GM06990 (cell line): Measurements from ENCODE around the gene IGSF9.

Experiments
- DNase-seq: peaks from one replicate; pipeline ENCODE4 v3.0.0-alpha.2; 2011; ENCODE audit not compliant: insufficient read length; ENCODE audit errors: extremely low read depth
- H3K27me3 ChIP-seq: replicated peaks from 2 replicates; pipeline ENCODE4 v1.6.0; 2011; ENCODE audit warnings: low read length; ENCODE audit not compliant: control insufficient read depth, insufficient read depth
- H3K36me3 ChIP-seq: 2 replicates; pipeline ENCODE4 v1.5.1; 2011; ENCODE audit warnings: low read length; ENCODE audit not compliant: control insufficient read depth, insufficient read depth
- H3K4me3 ChIP-seq: replicated peaks from 2 replicates; pipeline ENCODE4 v1.5.1; 2011; ENCODE audit warnings: low read depth, mild to moderate bottlenecking, control low read depth, low read length
- TF ChIP-seq, protein P1 (sequence below): IDR thresholded peaks from 2 replicates; pipeline ENCODE4 v1.5.1; 2011; ENCODE audit warnings: low read length, control low read depth, mild to moderate bottlenecking, inconsistent platforms; ENCODE audit not compliant: insufficient read depth, poor library complexity, severe bottlenecking

IGSF9 gene

DNA sequence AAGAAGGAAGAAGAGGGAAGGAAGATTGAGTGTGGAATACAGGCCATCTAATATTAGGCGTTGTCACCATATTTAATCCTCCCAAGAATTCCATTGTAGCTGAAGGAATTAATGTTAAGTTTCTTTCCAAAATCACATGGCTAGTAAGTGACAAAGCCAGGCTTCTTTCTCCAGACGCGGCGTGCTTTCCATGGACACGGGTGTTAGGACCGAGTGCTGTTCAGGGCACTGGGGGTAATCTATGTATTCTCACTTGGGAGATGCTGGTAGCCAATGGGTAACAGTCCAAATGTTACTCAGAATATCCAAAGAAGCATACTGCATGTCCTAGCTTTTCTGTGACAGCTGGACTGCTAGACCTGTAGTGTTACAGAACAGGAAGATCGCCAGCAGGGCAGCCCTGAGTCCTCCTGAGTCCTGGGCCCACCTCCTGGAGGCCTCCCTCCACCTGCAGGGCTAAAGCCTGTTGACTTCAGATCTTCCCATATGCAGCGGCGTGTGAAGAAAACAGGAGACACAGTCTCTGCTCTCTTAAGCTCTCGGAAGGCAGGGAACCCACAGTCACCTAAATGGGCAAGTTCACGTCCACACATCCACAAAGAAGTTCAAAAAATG is 5.3 kb downstream of the IGSF9 start:
- no peak for DNase-seq
- Histone ChIP-seq H3K4me3 (no peak overlapping the region), H3K36me3 (no peaks in the 10 kb centered on the region), H3K27me3 (peaks cover 2% of the 10 kb centered on the region)
- TF ChIP-seq, protein P1, sequence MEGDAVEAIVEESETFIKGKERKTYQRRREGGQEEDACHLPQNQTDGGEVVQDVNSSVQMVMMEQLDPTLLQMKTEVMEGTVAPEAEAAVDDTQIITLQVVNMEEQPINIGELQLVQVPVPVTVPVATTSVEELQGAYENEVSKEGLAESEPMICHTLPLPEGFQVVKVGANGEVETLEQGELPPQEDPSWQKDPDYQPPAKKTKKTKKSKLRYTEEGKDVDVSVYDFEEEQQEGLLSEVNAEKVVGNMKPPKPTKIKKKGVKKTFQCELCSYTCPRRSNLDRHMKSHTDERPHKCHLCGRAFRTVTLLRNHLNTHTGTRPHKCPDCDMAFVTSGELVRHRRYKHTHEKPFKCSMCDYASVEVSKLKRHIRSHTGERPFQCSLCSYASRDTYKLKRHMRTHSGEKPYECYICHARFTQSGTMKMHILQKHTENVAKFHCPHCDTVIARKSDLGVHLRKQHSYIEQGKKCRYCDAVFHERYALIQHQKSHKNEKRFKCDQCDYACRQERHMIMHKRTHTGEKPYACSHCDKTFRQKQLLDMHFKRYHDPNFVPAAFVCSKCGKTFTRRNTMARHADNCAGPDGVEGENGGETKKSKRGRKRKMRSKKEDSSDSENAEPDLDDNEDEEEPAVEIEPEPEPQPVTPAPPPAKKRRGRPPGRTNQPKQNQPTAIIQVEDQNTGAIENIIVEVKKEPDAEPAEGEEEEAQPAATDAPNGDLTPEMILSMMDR, result no peak

DNA sequence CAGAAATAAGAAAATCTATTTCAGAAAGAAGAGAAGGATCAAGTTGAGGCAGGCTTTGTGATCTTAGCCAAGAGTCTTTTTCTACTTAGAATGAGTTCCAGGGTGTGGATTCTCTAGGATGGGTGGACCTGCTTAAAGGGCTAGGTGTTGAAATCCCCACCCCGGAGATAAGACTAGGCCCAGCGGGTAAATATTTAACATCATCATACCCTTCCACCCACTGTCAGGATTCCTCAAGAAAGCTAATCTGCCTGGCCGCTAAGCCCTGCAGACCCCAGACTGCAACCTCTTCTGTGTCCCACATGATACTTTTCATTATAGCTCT is 5.8 kb downstream of the IGSF9 start:
- no peak for DNase-seq
- H3K27me3 ChIP-seq, result peaks cover 2% of the 10 kb centered on the region
- H3K36me3 ChIP-seq, result no peaks in the 10 kb centered on the region
- H3K4me3 ChIP-seq, result no peak overlapping the region
- TF ChIP-seq, protein P1, result no peak

DNA sequence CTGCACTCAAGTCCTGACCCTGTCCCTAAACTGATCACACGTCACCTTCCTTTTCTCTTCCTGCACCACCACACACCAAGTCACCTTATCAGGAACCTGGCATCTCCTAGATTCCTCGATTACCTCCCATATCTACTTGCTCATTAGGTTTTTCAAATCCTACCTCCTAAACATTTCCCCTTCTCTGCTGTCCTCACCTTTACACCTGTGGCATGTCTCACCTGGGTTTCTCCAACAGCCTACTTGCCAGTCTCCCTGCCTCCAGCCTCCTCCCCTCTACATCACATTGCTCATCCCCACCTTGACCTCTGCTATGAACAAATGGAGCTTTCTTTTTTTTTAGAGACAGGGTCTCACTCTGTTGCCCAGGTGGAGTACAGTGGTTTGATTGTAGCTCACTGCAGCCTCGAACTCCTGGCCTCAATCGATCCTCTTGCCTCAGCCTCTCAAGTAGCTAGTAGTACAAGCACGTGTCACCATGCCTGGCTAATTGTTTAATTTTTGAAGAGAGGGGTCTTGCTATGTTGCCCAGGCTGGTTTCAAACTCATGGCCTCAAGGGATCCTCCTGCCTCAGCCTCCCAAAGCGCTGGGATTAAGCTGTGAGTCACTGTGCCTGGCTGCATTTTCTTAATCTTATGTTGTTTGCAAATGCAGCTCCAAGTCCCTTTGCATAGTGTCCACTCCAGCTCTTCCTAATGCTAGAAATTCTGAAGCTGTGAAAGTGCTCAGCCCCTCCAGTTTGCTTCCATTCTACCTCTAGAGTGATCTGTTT is 6.3 kb downstream of the IGSF9 start:
- H3K4me3 ChIP-seq, result no peak overlapping the region
- TF ChIP-seq, protein P1, result no peak
- H3K36me3 ChIP-seq, result no peaks in the 10 kb centered on the region
- DNase-seq, result no peak
- no peaks in the 10 kb centered on the region; the same call in none of the 2 replicates for H3K27me3 ChIP-seq

DNA sequence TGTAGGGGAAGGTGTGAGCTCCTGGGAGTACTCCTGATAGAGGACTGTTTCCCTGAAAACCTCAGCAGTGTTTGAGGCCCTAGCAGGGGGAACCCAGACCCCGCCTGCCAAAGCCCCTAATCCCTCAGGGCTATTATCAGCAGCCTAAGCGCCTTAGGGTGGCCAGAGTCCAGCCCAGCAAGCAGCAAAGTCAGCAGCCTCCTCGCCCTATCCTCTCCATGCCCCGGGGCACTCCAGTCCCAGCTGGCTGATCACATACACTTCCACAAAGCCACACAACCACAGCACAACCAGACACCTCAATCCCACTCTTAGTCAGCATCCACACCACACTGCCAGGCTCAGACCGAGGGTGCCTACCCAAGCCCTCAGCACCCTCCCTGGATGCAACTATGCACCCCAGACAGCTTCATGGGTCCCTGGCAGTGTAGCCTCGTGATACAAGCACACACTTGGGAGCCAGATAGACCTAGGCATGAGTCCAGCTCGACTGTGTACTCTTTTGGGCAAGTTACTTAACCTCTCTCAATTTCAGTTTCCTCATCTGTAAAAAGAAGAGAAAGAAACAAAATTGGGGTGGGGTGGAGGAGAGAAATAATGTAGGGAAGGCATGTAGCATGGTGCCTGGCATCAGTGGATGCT is 7.1 kb downstream of the IGSF9 start:
- Histone ChIP-seq H3K4me3 (no peak overlapping the region), H3K27me3 (no peaks in the 10 kb centered on the region; the same call in none of the 2 replicates), H3K36me3 (no peaks in the 10 kb centered on the region)
- no peak for DNase-seq
- TF ChIP-seq, protein P1, result no peak

DNA sequence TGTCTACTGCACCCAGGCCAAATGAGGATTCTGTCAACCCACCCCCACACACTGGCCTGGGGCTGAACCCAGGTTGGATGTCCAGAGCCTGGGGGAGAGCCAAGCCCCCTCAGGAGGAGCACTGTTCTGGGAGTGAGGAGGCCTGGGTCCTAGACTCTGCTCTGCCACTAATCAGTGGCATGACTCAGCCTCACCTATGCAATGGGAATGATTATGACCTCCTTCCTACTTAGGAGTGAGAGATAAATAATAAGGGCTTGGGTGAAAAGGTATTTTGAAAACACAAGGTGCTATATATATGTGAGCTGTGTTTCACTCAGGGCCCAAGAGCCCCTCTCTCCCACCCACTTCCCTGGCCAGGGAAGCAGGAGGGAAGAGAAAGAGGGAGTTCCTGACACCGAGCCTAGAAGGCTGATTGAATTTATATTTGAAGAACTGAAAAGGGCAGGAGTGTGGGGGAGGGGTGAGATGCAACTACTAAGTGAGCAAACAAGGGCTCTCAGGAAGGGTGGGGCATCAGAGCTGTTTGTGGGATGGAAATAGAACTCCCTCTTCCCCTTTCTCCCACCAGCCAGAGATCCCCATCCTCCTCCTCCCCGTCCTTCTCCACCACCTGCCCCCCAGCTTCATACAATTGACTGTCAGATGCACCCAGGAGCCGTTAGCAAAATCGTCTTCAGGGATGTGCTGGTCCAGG is 8.2 kb downstream of the IGSF9 start:
- H3K36me3 ChIP-seq, result no peaks in the 10 kb centered on the region

More for the DNA sequence above, 8.2 kb downstream of the IGSF9 start:
- no peak for DNase-seq
- TF ChIP-seq, protein P1, result no peak
- Histone ChIP-seq H3K4me3 (no peak overlapping the region), H3K27me3 (no peaks in the 10 kb centered on the region; the same call in 1 of the 2 replicates)
